ENCODE measurements around the gene DNAJA2.

DNAJA2 gene

DNA sequence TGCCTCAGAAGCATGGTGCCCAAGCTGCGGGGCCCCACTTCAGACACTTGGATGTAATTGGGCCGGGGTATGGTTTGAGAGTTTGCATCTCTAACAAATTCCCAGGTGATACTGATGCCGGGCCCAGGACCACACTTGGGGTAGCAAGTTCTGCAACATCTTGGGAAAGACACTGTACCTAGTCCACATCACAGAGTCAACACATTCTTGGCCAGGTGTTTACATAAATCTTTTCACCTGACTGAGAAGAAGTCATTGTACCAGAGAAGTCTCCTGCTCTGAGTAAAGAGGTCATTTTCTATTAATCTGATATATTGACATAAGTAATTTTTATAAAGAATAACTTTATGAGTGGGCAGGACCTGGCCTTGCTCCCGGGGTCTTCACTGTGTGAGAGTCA is 61.8 kb downstream of the DNAJA2 start:
- Histone ChIP-seq H3K4me3 (ENCODE audit: low read depth in 1 of 2, low read length in 2 of 2) (no peak overlapping the region), H3K27ac (ENCODE audit: low read depth, low read length) (no peak overlapping the region), H3K9me3 (ENCODE audit: low read length) (no peaks in the 10 kb centered on the region), H3K4me1 (ENCODE audit: insufficient read depth, low read length) (peaks cover 6% of the 10 kb centered on the region), H3K36me3 (ENCODE audit: insufficient read depth, low read length) (no peaks in the 10 kb centered on the region), H3K9ac (ENCODE audit: low read length) (no peak overlapping the region), H3K27me3 (ENCODE audit: control insufficient read depth in 1 of 2, insufficient read depth in 2 of 2, low read length in 2 of 2) (no peaks in the 10 kb centered on the region)

DNA sequence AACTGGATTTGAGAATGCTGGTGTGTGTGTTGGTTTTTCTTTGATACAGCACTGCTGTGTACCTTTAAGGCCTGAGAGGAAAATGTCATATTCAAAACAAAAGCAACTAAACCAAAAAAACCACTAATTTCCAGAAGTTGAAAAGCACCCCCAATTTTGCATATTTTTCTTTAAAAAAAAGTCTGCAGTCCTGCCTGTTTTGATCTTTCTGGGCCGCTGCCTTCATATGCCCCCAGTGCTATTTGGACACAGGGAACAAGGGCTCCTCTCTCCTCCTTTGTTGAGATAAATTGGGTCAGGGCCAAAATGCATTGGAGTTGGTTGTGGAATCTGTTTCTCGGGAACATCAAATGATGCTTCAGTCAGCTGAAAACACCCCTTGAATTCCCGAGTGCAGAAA is 62.4 kb downstream of the DNAJA2 start:
- Histone ChIP-seq H3K27ac (ENCODE audit: low read depth, low read length) (no peak overlapping the region), H3K4me3 (ENCODE audit: low read depth in 1 of 2, low read length in 2 of 2) (no peak overlapping the region), H3K36me3 (ENCODE audit: insufficient read depth, low read length) (no peaks in the 10 kb centered on the region), H3K9ac (ENCODE audit: low read length) (no peak overlapping the region), H3K27me3 (ENCODE audit: control insufficient read depth in 1 of 2, insufficient read depth in 2 of 2, low read length in 2 of 2) (no peaks in the 10 kb centered on the region), H3K9me3 (ENCODE audit: low read length) (no peaks in the 10 kb centered on the region), H3K4me1 (ENCODE audit: insufficient read depth, low read length) (peaks cover 6% of the 10 kb centered on the region)

DNA sequence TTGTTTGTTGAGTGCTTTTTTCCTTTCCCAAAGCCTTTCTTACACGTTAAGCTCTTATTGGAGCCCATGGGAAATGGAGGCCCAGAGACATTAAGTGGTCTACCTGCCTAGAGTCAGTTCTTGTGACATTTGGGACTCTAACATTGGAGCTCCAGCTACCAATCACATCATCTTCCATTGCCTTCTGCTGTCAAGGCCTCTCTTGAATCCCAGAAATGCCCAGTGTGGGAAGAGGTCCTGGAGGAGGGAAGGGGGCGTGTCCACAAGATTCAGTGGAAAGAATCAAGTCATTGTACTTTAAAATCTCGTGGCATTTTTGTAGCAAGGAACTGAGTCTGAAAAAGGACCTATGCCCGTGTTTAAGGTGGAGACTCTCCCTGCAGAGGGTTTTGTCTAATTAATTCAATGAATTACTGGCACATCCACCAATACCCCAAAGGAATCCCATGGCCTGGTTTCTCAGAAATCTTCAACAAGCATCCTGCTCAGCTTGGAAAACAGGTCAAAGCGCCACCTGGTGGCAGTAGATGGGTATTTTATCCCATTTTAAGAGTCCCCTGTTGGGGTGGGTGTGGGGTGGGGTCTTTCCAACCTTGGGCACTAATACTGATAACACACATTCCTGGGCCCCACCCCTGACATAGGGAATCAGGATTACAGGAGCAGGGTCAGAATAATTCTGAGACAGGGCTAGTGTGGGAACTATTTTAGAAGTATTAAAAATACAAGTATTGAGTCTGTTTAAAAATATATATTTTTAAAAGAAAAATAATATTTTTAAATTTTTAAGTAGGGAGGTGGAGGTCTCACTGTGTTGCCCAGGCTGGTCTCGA is 64.7 kb downstream of the DNAJA2 start:
- no peaks in the 10 kb centered on the region for H3K36me3 ChIP-seq (ENCODE audit: insufficient read depth, low read length)
- no peaks in the 10 kb centered on the region for H3K27me3 ChIP-seq (ENCODE audit: control insufficient read depth in 1 of 2, insufficient read depth in 2 of 2, low read length in 2 of 2)
- H3K9me3 ChIP-seq (ENCODE audit: low read length): no peaks in the 10 kb centered on the region
- H3K27ac ChIP-seq (ENCODE audit: low read depth, low read length): no peak overlapping the region
- H3K9ac ChIP-seq (ENCODE audit: low read length): no peak overlapping the region
- no peak overlapping the region for H3K4me3 ChIP-seq (ENCODE audit: low read depth in 1 of 2, low read length in 2 of 2)
- peaks cover 6% of the 10 kb centered on the region for H3K4me1 ChIP-seq (ENCODE audit: insufficient read depth, low read length)

DNA sequence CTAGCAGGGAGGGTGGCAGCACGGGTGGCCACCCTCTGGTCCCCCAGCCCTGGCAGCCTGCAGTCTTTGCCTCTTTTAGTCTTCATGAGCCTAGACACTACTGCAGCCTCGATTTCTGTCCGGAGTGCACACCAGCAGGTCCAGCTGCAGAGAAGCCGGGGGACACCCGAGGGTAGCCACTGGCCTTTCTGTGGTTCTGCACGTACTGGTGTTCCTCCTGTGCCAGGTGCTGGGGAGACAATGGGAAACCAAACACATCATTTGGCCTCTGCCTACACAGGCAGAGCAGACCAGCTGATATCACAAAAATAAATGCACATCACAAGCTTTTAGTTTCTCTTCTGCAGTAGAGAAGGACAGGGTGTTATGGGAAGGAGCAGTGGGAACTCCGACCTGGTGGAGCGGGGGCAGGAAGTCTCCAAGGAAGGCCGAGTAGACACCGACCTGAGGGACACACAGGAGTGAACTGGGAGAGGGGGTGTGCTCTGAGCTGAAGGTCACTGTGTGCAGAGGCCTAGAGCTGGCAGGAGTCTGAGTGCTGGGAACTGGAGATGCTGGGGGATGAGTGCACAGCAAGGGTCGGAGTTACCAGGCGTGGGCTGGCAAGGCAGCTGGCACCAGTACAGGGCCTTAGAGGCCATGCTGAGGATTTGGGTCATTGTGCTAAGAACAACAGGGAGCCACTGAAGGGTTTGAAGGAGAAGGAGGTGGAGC is 66.3 kb downstream of the DNAJA2 start:
- Histone ChIP-seq H3K36me3 (ENCODE audit: insufficient read depth, low read length) (no peaks in the 10 kb centered on the region), H3K9ac (ENCODE audit: low read length) (no peak overlapping the region), H3K27me3 (ENCODE audit: control insufficient read depth in 1 of 2, insufficient read depth in 2 of 2, low read length in 2 of 2) (no peaks in the 10 kb centered on the region), H3K4me3 (ENCODE audit: low read depth in 1 of 2, low read length in 2 of 2) (no peak overlapping the region), H3K9me3 (ENCODE audit: low read length) (no peaks in the 10 kb centered on the region), H3K27ac (ENCODE audit: low read depth, low read length) (no peak overlapping the region), H3K4me1 (ENCODE audit: insufficient read depth, low read length) (peaks cover 6% of the 10 kb centered on the region)

DNA sequence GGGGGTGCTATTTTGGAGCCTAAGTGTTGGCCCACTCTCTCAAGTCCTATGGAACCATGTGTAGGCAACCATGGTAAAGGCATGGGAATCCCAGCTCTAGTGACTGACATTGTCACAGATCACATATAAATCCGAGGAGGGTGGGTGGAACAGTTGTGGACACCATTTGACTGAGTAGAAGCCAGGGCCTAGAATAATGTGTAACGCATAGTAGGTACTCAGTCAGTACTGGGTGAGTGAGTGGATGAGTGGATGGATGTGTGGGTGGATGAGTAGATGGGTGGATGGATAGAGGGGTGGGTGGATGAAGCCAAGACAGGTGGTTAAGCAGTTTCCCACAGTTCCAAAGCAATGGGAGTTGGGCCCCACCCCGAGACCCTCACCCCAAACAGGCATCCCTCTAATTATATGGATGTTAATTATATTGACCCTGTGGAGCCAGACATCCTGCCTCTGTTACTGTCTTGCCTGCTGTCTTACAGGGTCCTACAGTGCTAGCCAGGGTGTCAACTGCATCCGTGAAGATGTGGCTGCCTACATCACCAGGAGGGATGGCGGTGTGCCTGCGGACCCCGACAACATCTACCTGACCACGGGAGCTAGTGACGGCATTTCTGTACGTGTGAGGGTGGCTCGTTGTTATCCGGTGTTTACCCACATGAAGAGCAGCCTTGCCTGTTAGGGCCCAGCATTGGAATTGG is 67.0 kb downstream of the DNAJA2 start:
- H3K4me1 ChIP-seq (ENCODE audit: insufficient read depth, low read length): peaks cover 6% of the 10 kb centered on the region
- no peak overlapping the region for H3K4me3 ChIP-seq (ENCODE audit: low read depth in 1 of 2, low read length in 2 of 2)
- H3K27me3 ChIP-seq (ENCODE audit: control insufficient read depth in 1 of 2, insufficient read depth in 2 of 2, low read length in 2 of 2): no peaks in the 10 kb centered on the region
- no peaks in the 10 kb centered on the region for H3K9me3 ChIP-seq (ENCODE audit: low read length)
- no peaks in the 10 kb centered on the region for H3K36me3 ChIP-seq (ENCODE audit: insufficient read depth, low read length)
- H3K27ac ChIP-seq (ENCODE audit: low read depth, low read length): no peak overlapping the region
- no peak overlapping the region for H3K9ac ChIP-seq (ENCODE audit: low read length)

Data from muscle layer of colon (tissue), 2 donors.